Ishikawa (cell line): ENCODE results near the gene TARS3.

Experiments used
- EGR1 ChIP-seq: IDR thresholded peaks from 2 replicates; pipeline ENCODE4 v1.6.1; 2012
- MAX ChIP-seq: IDR thresholded peaks from 2 replicates; pipeline ENCODE4 v1.6.1; 2012

GRCh38 chr15:101664303-101664913 is 59.9 kb downstream of the TARS3 start:
- TF ChIP-seq MAX (no peak), EGR1 (no peak)
